Esophagus squamous epithelium (tissue), 4 donors: Measurements from ENCODE around the gene ELP4.

ENCODE experiments used
- CTCF ChIP-seq, 6 experiments: fragments of 450-650 bp in 4 of 6; fragments of 200-600 bp in 2 of 6; sonication (generic) in 2 of 6; IDR thresholded peaks; one replicate each; pipeline ENCODE4 v1.5.1; 2016 to 2019; ENCODE audit warnings: antibody characterized with exemption in 6 of 6, mild to moderate bottlenecking in 4 of 6, moderate library complexity in 4 of 6
- POLR2A ChIP-seq, 4 donors: fragments of 450-650 bp; IDR thresholded peaks; one replicate each; pipeline ENCODE4 v1.6.1; 2017; ENCODE audit warnings: antibody characterized with exemption in 4 of 4, mild to moderate bottlenecking in 4 of 4, moderate library complexity in 3 of 4

GRCh38 chr11:31812383-31813381 lies 303.1 kb downstream of the ELP4 start:
- TF ChIP-seq CTCF (IDR thresholded peaks at IDR 0.05) (no peak), POLR2A (IDR thresholded peaks at IDR 0.05) (no peak)
